Astrocyte (in vitro differentiated cells and primary cell): ENCODE data around the gene ZBTB45. TPM values are rescaled to one million over a fixed set of nuclear protein-coding genes. Genes with fewer than 3 reads are reported as not detected.

ENCODE experiments used
- DNase-seq: peaks from one replicate; pipeline ENCODE4 v3.0.0-alpha.2; 2010; ENCODE audit warnings: low read depth
- FAIRE-seq: peaks from 2 replicates; lab custom pipeline; 2011; peaks lifted over from hg19 to GRCh38; lab: Jason Lieb, UNC
- H2AFZ ChIP-seq: 2 replicates; pipeline ENCODE4 v1.6.0; 2012; ENCODE audit warnings: low read depth, low read length, inconsistent platforms
- H3K27ac ChIP-seq: 2 replicates; pipeline ENCODE4 v1.5.1; 2011; ENCODE audit warnings: low read depth, low read length, inconsistent platforms
- H3K27me3 ChIP-seq: 2 replicates; pipeline ENCODE4 v1.6.0; 2011; ENCODE audit warnings: low read length, inconsistent platforms; ENCODE audit not compliant: insufficient read depth
- H3K36me3 ChIP-seq: 2 replicates; pipeline ENCODE4 v1.5.1; 2011; ENCODE audit warnings: low read length, inconsistent platforms; ENCODE audit not compliant: insufficient read depth
- H3K4me1 ChIP-seq: 2 replicates; pipeline ENCODE4 v1.5.1; 2011; ENCODE audit warnings: low read length, inconsistent platforms; ENCODE audit not compliant: insufficient read depth
- H3K4me2 ChIP-seq: 2 replicates; pipeline ENCODE4 v1.6.0; 2012; ENCODE audit warnings: low read length, inconsistent platforms
- H3K4me3 ChIP-seq: 2 replicates; pipeline ENCODE4 v1.5.1; 2011; ENCODE audit warnings: low read depth, mild to moderate bottlenecking, low read length, inconsistent platforms; ENCODE audit not compliant: insufficient read depth
- H3K79me2 ChIP-seq: 2 replicates; pipeline ENCODE4 v1.6.0; 2012; ENCODE audit warnings: mild to moderate bottlenecking, low read length, inconsistent platforms; ENCODE audit not compliant: insufficient read depth
- H3K9ac ChIP-seq: 2 replicates; pipeline ENCODE4 v1.6.0; 2012; ENCODE audit warnings: mild to moderate bottlenecking, low read length, inconsistent platforms
- H3K9me3 ChIP-seq: 2 replicates; pipeline ENCODE4 v1.5.1; 2012; ENCODE audit warnings: low read depth, mild to moderate bottlenecking, low read length, inconsistent platforms; ENCODE audit not compliant: insufficient read depth
- H4K20me1 ChIP-seq: 2 replicates; pipeline ENCODE4 v1.6.0; 2012; ENCODE audit warnings: low read length, inconsistent platforms; ENCODE audit not compliant: insufficient read depth
- H3K27ac Mint-ChIP-seq: one replicate; pipeline ENCODE4 v1.8.0; 2021; ENCODE audit warnings: mild to moderate bottlenecking, mixed read lengths; ENCODE audit not compliant: unreplicated experiment
- H3K27me3 Mint-ChIP-seq: one replicate; pipeline ENCODE4 v1.8.0; 2021; ENCODE audit warnings: low read depth, mixed read lengths; ENCODE audit not compliant: unreplicated experiment
- H3K36me3 Mint-ChIP-seq: one replicate; pipeline ENCODE4 v1.8.0; 2021; ENCODE audit warnings: low read depth, mixed read lengths; ENCODE audit not compliant: unreplicated experiment
- H3K4me1 Mint-ChIP-seq: one replicate; pipeline ENCODE4 v1.8.0; 2021; ENCODE audit warnings: low read depth, mixed read lengths; ENCODE audit not compliant: unreplicated experiment
- H3K4me3 Mint-ChIP-seq: one replicate; pipeline ENCODE4 v1.8.0; 2021; ENCODE audit warnings: mild to moderate bottlenecking, moderate library complexity, mixed read lengths; ENCODE audit not compliant: unreplicated experiment
- H3K9me3 Mint-ChIP-seq: one replicate; pipeline ENCODE4 v1.8.0; 2021; ENCODE audit warnings: mild to moderate bottlenecking, mixed read lengths; ENCODE audit not compliant: unreplicated experiment
- EZH2 ChIP-seq: IDR thresholded peaks from 2 replicates; pipeline ENCODE4 v1.6.1; 2012; ENCODE audit warnings: mild to moderate bottlenecking, low read length, inconsistent platforms; ENCODE audit not compliant: insufficient read depth
- total RNA-seq: library from RNA; stranded (reverse); gene quantifications from 2 replicates; pipeline ENCODE4 v1.2.1, GENCODE V29; 2021
- TF ChIP-seq, protein P1 (sequence below): IDR thresholded peaks from 2 replicates; pipeline ENCODE4 v1.5.1; 2011; ENCODE audit warnings: low read depth, mild to moderate bottlenecking, inconsistent platforms, low read length, moderate library complexity; ENCODE audit not compliant: insufficient read depth

The ZBTB45 gene
- total RNA-seq, 1 donor from 2014 or later, result 16.3 TPM

DNA sequence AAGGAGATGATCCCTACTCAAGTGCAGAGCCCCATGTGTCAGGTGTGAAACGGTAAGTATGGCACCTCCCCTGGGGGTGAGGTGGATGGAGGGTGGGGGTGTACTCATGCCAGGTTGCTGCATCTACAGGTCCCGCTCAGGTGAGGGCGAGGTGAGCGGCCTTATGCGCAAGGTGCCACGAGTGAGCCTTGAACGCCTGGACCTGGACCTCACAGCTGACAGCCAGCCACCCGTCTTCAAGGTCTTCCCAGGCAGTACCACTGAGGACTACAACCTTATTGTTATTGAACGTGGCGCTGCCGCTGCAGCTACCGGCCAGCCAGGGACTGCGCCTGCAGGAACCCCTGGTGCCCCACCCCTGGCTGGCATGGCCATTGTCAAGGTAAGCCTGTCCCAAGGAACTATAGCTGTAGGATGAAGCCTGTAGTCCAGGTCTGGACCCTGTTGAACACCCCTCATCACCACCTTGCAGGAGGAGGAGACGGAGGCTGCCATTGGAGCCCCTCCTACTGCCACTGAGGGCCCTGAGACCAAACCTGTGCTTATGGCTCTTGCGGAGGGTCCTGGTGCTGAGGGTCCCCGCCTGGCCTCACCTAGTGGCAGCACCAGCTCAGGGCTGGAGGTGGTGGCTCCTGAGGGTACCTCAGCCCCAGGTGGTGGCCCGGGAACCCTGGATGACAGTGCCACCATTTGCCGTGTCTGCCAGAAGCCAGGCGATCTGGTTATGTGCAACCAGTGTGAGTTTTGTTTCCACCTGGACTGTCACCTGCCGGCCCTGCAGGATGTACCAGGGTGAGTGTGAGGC lies 29.5 kb upstream of the ZBTB45 start:
- Mint-ChIP-seq H3K27me3 (no peaks in the 10 kb centered on the region), H3K9me3 (no peaks in the 10 kb centered on the region), H3K4me3 (no peak overlapping the region), H3K36me3 (peaks cover 32% of the 10 kb centered on the region), H3K4me1 (peaks cover 23% of the 10 kb centered on the region), H3K27ac (no peak overlapping the region)
- Histone ChIP-seq H3K79me2 (peaks cover 88% of the 10 kb centered on the region), H3K27ac (no peak overlapping the region), H4K20me1 (peaks cover 79% of the 10 kb centered on the region), H3K36me3 (peaks cover 56% of the 10 kb centered on the region), H3K9me3 (no peaks in the 10 kb centered on the region), H3K4me3 (no peak overlapping the region), H3K27me3 (no peaks in the 10 kb centered on the region), H3K4me1 (peaks cover 20% of the 10 kb centered on the region), H3K4me2 (no peak overlapping the region), H2AFZ (no peak overlapping the region), H3K9ac (no peak overlapping the region)
- TF ChIP-seq EZH2, result no peak
- no peak for DNase-seq
- no peak for FAIRE-seq

DNA sequence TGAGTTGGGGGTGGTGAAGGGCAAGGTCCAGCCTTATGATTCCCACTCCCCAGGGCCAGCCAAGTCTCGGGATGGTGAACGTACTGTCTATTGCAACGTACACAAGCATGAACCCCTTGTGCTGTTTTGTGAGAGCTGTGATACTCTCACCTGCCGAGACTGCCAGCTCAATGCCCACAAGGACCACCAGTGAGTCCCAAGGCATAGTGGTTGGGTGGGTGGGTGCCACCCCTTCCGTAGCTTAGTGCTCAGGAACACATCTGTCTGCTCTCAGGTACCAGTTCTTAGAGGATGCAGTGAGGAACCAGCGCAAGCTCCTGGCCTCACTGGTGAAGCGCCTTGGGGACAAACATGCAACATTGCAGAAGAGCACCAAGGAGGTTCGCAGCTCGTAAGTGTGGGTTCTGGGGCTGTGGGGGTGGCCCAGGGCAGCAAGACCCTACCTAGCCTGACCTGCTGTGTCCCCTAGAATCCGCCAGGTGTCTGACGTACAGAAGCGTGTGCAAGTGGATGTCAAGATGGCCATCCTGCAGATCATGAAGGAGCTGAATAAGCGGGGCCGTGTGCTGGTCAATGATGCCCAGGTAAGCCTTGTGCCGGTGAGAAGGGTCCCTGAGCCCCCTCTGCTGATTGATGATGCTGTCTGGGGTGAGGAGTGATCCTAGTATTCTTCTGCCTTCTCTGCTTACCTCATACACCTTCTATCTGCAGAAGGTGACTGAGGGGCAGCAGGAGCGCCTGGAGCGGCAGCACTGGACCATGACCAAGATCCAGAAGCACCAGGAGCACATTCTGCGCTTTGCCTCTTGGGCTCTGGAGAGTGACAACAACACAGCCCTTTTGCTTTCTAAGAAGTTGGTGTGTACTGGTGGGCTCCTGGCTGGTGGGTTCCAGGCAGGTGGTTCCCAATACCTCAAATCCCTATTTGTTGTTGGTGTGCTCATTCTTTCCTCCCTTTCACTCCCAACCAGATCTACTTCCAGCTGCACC lies 28.0 kb upstream of the ZBTB45 start:
- H3K9ac ChIP-seq, result peak overlapping the region; percentile 1
- H3K9me3 Mint-ChIP-seq, result peaks cover 2% of the 10 kb centered on the region
- H3K4me1 ChIP-seq, result peaks cover 16% of the 10 kb centered on the region
- peaks cover 74% of the 10 kb centered on the region for H3K79me2 ChIP-seq
- H3K4me1 Mint-ChIP-seq, result peaks cover 17% of the 10 kb centered on the region
- peaks cover 54% of the 10 kb centered on the region for H3K36me3 ChIP-seq
- H3K27ac ChIP-seq, result no peak overlapping the region
- peaks cover 25% of the 10 kb centered on the region for H3K36me3 Mint-ChIP-seq
- peaks cover 79% of the 10 kb centered on the region for H4K20me1 ChIP-seq
- DNase-seq, result no peak
- H3K27me3 ChIP-seq, result peaks cover 1% of the 10 kb centered on the region
- H3K27me3 Mint-ChIP-seq, result peaks cover 2% of the 10 kb centered on the region
- no peaks in the 10 kb centered on the region for H3K9me3 ChIP-seq
- peak overlapping the region; percentile 98 for H3K4me3 Mint-ChIP-seq
- no peak overlapping the region for H3K27ac Mint-ChIP-seq
- TF ChIP-seq EZH2, result no peak
- TF ChIP-seq, protein P1, sequence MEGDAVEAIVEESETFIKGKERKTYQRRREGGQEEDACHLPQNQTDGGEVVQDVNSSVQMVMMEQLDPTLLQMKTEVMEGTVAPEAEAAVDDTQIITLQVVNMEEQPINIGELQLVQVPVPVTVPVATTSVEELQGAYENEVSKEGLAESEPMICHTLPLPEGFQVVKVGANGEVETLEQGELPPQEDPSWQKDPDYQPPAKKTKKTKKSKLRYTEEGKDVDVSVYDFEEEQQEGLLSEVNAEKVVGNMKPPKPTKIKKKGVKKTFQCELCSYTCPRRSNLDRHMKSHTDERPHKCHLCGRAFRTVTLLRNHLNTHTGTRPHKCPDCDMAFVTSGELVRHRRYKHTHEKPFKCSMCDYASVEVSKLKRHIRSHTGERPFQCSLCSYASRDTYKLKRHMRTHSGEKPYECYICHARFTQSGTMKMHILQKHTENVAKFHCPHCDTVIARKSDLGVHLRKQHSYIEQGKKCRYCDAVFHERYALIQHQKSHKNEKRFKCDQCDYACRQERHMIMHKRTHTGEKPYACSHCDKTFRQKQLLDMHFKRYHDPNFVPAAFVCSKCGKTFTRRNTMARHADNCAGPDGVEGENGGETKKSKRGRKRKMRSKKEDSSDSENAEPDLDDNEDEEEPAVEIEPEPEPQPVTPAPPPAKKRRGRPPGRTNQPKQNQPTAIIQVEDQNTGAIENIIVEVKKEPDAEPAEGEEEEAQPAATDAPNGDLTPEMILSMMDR, result no peak
- H3K4me2 ChIP-seq, result peak overlapping the region; percentile 98
- no peak for FAIRE-seq
- no peak overlapping the region for H2AFZ ChIP-seq
- H3K4me3 ChIP-seq, result no peak overlapping the region

DNA sequence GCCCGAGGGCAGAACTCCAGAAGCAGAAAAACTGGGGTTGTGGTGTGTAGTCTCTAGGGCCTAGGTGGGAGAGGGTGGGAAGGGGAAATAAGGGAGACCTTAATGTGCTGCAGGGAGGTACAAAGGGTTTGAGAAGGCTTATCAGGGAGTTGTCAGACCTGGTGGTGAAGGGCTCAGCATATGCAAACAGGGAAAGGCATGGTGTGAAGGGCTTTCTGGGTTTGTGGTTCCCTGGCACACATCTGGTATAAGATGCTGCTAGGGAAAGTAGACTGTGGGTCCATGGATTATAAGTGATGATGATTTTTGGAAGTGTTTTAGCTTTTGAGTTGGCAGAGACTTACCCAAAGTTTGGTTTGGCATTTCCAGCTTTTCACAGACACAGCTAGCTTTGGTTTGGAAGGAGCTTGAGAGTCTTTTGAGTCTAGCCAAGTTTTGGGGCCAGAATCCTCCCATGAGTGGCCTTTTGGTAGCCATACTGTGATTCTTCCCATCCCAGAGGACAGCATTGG lies 26.5 kb upstream of the ZBTB45 start:
- H3K9me3 Mint-ChIP-seq, result peaks cover 2% of the 10 kb centered on the region
- Histone ChIP-seq H3K79me2 (peaks cover 65% of the 10 kb centered on the region), H3K27ac (no peak overlapping the region), H4K20me1 (peaks cover 64% of the 10 kb centered on the region), H3K9ac (peak overlapping the region; percentile 97), H3K4me2 (peak overlapping the region; percentile 98), H3K27me3 (peaks cover 4% of the 10 kb centered on the region), H2AFZ (no peak overlapping the region), H3K4me1 (peaks cover 16% of the 10 kb centered on the region), H3K4me3 (peak overlapping the region; percentile 88), H3K36me3 (peaks cover 40% of the 10 kb centered on the region), H3K9me3 (no peaks in the 10 kb centered on the region)
- FAIRE-seq (no peak), DNase-seq (no peak)
- peak overlapping the region; percentile 98 for H3K4me3 Mint-ChIP-seq
- TF ChIP-seq, protein P1, result no peak
- no peak for TF ChIP-seq EZH2
- peaks cover 5% of the 10 kb centered on the region for H3K27me3 Mint-ChIP-seq
- peaks cover 17% of the 10 kb centered on the region for H3K4me1 Mint-ChIP-seq
- peaks cover 20% of the 10 kb centered on the region for H3K36me3 Mint-ChIP-seq
- peak overlapping the region; percentile 92 for H3K27ac Mint-ChIP-seq
